Colonic mucosa (tissue), 4 donors: Measurements from ENCODE around the gene HYAL2. TPM values are rescaled to one million over a fixed set of nuclear protein-coding genes. Genes with fewer than 3 reads are reported as not detected.

Experiments used
- DNase-seq: peaks from one replicate; pipeline ENCODE4 v3.0.0-alpha.2; 2020
- H3K27ac ChIP-seq: fragments of 200-600 bp; one replicate; pipeline ENCODE4 v1.8.0; 2021
- H3K27me3 ChIP-seq: fragments of 200-600 bp; one replicate; pipeline ENCODE4 v1.8.0; 2021
- H3K36me3 ChIP-seq: fragments of 200-600 bp; one replicate; pipeline ENCODE4 v1.8.0; 2021
- H3K4me1 ChIP-seq: fragments of 200-600 bp; one replicate; pipeline ENCODE4 v1.8.0; 2021; ENCODE audit warnings: mild to moderate bottlenecking
- H3K4me3 ChIP-seq: fragments of 200-600 bp; one replicate; pipeline ENCODE4 v1.8.0; 2021
- H3K9ac ChIP-seq, 2 donors: one replicate each; pipeline ENCODE4 v1.7.0; 2013; ENCODE audit warnings: control low read depth in 2 of 2, low read depth in 2 of 2, low read length in 2 of 2
- H3K9me3 ChIP-seq: fragments of 200-600 bp; one replicate; pipeline ENCODE4 v1.8.0; 2021
- intact Hi-C: fragments of 100-400 bp; cut with DNase I; formaldehyde crosslinking; loops from one replicate; pipeline ENCODE4 v1.14.1; 2022
- total RNA-seq, 2 donors: library from RNA; stranded (reverse); fragmentation: NEBNext Ultra II Directional in 1 of 2; extraction: Animal tissue kit (Norgen Biotek cat#: 25700) in 1 of 2; gene quantifications; one replicate each; pipeline ENCODE4 v1.2.1, GENCODE V29; 2021
- TF ChIP-seq, protein P1 (sequence below): fragments of 200-600 bp; IDR thresholded peaks from one replicate; pipeline ENCODE4 v1.8.0; 2022; ENCODE audit warnings: antibody characterized with exemption, mild to moderate bottlenecking
- donor health status: healthy.
- donor health status: DM: no; HTN: no; CAD: no.
- donor health status: DM: no; HTN: no; CAD: no.

Gene HYAL2
- total RNA-seq, 2 donors from 2014 or later, result 31.3 to 37.1 TPM

DNA sequence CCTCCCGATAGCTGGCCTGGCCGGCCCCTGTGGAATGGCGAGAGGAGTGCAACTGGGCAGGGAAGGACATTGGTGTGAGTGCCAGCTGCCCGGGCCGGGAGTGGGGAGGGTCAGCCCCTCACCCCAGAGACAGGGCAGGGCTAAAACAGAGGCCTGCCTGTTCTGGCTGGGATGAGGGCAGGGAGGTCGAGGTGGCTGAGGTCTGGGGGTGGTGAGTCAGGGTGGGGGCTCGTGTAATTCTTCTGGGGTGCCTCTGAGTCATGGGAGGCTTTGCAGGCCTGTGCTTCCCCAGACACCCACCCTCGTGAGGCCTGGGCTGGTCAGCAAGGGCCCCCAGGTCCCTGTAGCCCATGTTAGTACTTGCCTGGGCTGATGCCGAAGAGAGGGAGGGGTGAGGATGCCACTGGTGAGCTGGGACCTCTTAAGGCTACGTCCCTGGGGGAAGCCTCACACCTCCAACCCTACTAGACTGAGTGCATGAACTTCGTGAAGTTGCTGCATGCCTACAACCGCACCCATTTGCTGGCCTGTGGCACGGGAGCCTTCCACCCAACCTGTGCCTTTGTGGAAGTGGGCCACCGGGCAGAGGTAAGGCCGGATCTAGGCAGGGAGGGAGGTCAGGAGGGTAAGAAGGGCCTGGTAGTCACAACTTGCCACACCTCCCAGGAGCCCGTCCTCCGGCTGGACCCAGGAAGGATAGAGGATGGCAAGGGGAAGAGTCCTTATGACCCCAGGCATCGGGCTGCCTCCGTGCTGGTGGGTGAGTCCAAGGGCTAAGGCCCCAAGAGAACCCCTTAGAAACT lies 51.9 kb downstream of the HYAL2 start:
- H3K36me3 ChIP-seq, result no peaks in the 10 kb centered on the region
- DNase-seq, result no peak
- peak overlapping the region; percentile 35 for H3K4me3 ChIP-seq
- peaks cover 28% of the 10 kb centered on the region for H3K4me1 ChIP-seq
- peaks cover 5% of the 10 kb centered on the region for H3K27me3 ChIP-seq
- H3K9ac ChIP-seq, result peak overlapping the region; percentile 17 to 91
- TF ChIP-seq, protein P1, sequence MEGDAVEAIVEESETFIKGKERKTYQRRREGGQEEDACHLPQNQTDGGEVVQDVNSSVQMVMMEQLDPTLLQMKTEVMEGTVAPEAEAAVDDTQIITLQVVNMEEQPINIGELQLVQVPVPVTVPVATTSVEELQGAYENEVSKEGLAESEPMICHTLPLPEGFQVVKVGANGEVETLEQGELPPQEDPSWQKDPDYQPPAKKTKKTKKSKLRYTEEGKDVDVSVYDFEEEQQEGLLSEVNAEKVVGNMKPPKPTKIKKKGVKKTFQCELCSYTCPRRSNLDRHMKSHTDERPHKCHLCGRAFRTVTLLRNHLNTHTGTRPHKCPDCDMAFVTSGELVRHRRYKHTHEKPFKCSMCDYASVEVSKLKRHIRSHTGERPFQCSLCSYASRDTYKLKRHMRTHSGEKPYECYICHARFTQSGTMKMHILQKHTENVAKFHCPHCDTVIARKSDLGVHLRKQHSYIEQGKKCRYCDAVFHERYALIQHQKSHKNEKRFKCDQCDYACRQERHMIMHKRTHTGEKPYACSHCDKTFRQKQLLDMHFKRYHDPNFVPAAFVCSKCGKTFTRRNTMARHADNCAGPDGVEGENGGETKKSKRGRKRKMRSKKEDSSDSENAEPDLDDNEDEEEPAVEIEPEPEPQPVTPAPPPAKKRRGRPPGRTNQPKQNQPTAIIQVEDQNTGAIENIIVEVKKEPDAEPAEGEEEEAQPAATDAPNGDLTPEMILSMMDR, result no peak
- no peaks in the 10 kb centered on the region for H3K9me3 ChIP-seq
- intact Hi-C loops, result loop anchor here (5.0 to 10.0 kb wide), 2 partner anchors 54 to 78 kb away; partner anchors contain the start of genes GNAT1, HYAL2 and TUSC2
- peak overlapping the region; percentile 31 for H3K27ac ChIP-seq

DNA sequence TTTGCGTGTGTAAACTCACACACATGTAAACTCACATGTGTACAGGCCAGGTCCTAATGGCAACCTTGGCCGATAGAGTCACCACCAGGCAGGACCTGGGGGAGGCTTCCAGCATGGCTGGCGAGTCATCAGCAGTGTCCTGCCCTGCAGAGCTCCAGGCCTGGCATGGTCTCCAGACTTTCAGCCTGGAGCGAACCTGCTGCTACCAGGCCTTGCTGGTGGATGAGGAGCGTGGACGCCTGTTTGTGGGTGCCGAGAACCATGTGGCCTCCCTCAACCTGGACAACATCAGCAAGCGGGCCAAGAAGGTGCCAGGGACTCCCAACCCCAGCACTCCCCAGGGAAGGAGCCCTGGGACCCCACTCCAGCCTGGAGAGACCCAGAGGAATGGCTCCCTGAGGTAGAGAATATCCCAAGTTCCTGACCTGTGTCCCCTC lies 52.5 kb downstream of the HYAL2 start:
- peak overlapping the region; percentile 85 for H3K27ac ChIP-seq
- intact Hi-C loops, result loop anchor here (5.0 to 10.0 kb wide), 2 partner anchors 55 to 78 kb away; partner anchors contain the start of genes GNAT1, HYAL2 and TUSC2
- no peaks in the 10 kb centered on the region for H3K9me3 ChIP-seq
- H3K4me1 ChIP-seq, result peaks cover 28% of the 10 kb centered on the region
- H3K4me3 ChIP-seq, result peak overlapping the region; percentile 35
- peak overlapping the region; percentile 88 to 91 for H3K9ac ChIP-seq
- no peak for DNase-seq
- TF ChIP-seq, protein P1, result no peak
- no peaks in the 10 kb centered on the region for H3K36me3 ChIP-seq
- peaks cover 5% of the 10 kb centered on the region for H3K27me3 ChIP-seq

DNA sequence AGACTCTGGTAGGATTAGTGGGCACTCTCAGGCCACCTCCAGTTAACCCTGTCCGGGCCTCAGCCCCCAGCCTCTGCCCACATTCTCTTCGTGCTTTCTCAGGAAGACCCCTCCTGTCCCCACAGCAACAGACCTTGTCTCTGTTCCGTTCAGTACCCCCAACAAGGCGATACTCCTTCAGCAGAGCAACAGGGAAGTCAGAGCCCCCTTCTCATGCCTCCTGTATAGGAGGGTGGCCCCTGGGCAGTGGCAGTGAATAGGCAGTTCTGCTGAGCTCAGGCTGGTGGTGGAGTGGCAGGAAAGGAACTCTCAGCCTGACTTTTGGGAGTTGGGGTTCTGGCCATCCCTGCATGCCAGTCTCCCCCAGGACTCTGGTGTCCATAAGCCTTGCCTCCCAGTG lies 53.1 kb downstream of the HYAL2 start:
- Histone ChIP-seq H3K4me1 (peaks cover 28% of the 10 kb centered on the region), H3K36me3 (no peaks in the 10 kb centered on the region), H3K27ac (peak overlapping the region; percentile 85), H3K9me3 (no peaks in the 10 kb centered on the region), H3K9ac (peak overlapping the region; percentile 88 to 91), H3K27me3 (peaks cover 5% of the 10 kb centered on the region), H3K4me3 (peak overlapping the region; percentile 35)
- TF ChIP-seq, protein P1, result no peak
- intact Hi-C loops, result no loop called here
- no peak for DNase-seq

DNA sequence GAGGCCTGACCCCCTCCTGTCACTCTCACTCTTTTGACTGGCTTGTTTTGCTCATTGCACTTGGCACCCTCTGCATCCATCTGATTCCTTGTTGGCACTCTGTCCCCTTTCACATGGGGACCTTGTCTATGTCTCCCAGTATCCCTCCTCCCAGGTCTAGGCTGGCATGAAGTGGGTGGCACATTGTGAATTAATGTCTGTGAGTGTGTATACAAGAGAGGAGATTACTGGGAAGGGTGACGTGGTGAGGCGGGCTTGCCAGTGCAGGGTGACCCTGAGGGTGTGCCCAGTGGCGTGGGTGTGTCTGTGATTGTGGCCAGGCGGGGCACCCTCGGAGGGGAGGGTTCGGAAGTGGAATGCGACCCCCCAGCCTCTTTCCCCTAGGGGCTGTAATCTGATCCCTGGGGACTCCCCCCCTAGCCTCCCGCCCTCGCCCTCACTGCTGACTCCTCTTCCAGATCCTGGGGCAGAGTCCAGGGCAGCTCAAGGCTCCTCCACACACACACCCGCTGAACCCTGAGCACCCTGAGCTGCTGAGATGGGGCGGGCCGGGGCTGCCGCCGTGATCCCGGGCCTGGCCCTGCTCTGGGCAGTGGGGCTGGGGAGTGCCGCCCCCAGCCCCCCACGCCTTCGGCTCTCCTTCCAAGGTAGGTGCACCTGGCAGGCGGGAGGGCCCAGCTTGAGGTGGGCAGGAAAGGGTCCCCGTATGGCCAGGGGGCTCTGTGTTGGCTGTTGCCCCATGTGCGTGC lies 53.7 kb downstream of the HYAL2 start, which contains the start of gene SEMA3B:
SEMA3B (plus strand) TSS at position 445 of the 749 bp plus-strand sequence; CDS start at position 539, 94 bp downstream.
- peak; percentile 88 for DNase-seq
- Histone ChIP-seq H3K27ac (peak within 1 kb of the TSS; percentile 85), H3K27me3 (peaks cover 4% of the 10 kb centered on the region), H3K36me3 (no peaks in the 10 kb centered on the region), H3K4me1 (peaks cover 25% of the 10 kb centered on the region), H3K4me3 (peak within 1 kb of the TSS; percentile 35), H3K9ac (peak within 1 kb of the TSS; percentile 88 to 91), H3K9me3 (no peaks in the 10 kb centered on the region)
- intact Hi-C loops, result no loop called here
- TF ChIP-seq, protein P1, result no peak

DNA sequence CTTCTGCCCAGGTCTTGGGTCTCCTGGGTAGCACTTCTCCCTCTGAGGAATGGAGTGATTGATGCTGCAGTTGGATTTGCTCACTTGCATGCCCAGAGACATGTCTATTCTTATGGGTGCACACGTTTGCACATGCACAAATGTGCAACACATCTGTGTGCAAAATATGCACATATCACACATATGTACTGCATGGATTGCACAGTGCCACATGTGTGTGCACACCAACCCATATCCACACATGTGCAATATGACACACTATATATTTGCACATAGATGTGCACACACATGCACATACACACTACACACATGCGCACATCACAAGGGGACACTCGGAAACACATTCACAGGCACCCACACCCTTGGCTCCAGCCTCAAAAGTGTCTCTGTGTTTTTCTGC lies 54.3 kb downstream of the HYAL2 start:
- Histone ChIP-seq H3K27me3 (no peaks in the 10 kb centered on the region), H3K9me3 (no peaks in the 10 kb centered on the region), H3K27ac (peak overlapping the region; percentile 85), H3K9ac (peak overlapping the region; percentile 88 to 91), H3K4me3 (peak overlapping the region; percentile 35), H3K4me1 (peaks cover 19% of the 10 kb centered on the region), H3K36me3 (no peaks in the 10 kb centered on the region)
- intact Hi-C loops, result no loop called here
- no peak for DNase-seq
- TF ChIP-seq, protein P1, result no peak
